ENCODE data around the gene TNXB. TPM values are rescaled to one million over a fixed set of nuclear protein-coding genes. Genes with fewer than 3 reads are reported as not detected.
"Not testable (repeated sequence)": the region's sequence is repeated elsewhere in the genome, so short reads cannot be mapped to it uniquely, and the experiment has no call there.

The TNXB gene
- total RNA-seq, 1 donor from 2014 or later, result 4.8 TPM

DNA sequence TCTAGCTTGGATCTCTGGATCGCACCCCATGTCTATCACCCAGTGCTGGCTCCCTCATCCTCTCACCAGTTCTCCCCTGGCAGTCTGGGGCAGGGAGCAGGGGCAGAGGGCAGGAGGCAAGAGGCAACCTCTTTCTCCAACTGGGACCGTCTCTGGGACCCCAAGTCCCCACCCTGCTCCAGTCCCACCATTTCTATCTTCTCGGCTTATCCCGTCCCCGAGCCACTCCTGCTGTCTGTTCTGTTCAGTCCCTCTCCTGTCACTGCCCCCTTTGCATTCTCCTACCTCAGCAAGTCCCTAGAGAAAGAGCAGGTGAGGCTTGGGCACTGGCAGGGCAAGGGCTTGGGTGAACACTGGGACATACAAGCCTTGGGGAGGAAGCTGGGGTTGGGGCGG is 625 bp upstream of the TNXB start:
- no peak for DNase-seq

DNA sequence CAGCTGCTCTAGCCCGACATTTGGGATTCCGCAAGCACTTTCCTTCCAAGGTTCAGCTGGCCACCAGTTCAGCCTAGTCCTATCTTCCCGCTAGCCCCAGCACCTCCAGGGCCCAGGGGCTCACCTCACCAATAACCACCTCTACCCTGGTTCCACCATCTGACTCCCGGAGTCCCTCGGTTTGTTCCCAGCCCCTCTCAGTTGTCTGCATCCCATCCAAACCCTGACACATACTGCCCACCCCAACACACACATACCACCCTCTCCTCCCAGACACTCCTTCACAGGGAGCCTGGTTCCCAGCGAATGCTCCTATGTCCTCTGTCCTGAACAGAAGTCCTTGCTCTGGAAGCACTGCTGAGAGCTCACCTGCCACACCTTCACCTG is 418 bp downstream of the TNXB start:
- no peak for DNase-seq

DNA sequence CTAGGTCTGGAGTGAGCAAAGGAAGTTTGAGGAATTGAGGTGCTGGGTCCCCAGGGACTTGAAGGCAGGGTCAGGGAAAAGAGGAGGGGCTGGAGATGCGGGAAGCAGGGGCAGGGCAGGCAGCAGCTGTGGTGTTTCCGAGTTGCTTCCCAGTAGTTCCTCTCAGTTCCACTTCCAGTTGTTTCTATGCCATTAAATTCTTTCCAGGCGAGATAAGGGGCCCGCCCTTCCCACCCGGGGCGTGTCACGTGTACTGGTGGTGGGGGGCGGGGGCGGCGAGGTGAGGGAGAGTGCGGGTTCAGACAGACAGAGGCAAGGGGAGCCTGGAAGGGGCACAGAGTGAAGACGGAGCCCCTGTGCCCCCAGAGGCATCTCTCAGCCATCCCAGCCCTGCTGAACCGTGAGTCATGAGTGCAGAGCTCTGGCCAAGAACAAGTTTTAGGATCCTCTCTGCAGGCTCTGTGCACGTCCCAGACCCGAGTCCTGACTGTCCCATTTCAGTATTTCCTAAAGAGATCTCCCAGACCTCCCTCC is 977 bp downstream of the TNXB start:
- no peak for DNase-seq

DNA sequence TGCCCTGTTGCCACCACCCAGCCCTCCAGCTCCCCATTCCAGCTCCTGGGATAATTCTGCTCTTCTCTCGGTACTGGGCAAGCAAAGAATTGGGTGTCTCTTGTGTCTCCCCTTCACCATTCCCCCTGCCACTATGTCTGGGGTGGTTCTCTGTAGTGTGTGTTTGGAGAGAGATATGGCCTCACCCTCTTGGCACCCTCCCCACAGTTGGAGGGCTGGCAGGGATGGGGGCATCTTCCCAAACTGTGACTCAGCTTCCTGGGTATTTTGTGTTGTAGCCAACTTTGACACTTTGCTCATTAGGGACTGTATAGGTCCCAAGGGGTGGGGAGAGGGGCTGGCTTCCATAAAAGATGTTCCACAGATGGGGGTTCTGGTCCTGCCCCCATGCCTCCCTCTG is 1.7 kb downstream of the TNXB start:
- no peak for DNase-seq

DNA sequence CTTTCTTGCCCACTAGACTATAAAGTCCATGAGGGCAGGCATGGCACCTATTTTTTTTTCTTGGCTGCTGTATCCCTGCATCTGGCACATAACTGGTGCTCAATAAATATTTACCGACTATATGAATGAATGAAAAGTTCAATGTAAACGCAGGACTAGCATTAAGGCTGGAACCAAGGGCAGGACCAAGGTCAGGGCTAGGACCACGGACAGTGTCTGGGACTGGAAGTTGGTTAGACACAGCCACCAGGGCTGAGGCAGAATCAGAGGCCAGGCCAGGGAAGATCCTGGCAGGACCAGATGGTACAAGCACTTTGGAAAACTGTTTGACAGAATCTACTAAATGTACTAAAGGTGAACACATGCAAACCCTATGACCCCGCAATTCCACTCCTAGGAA is 3.7 kb downstream of the TNXB start:
- DNase-seq, result peak; percentile 45

DNA sequence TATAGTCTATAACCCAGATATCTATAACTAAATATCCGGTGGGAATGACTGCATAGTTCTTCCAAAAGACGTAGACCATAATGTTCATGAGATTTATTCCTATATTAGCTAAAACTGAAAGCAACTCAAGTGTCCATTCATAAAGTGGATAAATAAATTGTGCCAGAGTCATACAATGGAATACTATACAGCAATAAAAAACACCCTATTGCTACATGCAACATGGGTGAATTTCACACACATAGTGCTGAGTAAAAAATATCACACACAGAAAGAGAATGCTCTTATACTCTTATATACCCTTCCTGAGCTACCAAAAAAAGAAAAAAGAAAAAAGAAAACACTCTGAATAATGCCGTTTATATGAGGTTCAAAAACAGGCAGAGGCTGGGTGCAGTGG is 6.9 kb downstream of the TNXB start:
- no peak for DNase-seq

DNA sequence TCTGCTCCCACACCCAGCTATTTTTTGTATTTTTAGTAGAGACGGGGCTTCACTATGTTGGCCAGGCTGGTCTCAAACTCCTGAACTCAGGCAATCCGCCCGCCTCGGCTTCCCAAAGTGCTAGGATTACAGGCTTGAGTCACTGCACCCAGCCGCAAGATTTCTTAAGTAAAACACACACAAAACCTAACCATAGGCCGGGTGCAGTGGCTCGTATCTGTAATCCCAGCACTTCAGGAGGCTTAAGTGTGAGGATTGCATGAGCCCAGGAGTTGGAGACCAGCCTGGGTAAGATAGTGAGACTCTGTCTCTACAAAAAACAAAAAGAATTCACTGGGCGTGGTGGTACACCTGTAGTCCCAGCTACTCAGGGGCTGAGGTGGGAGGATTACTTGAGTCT is 8.9 kb downstream of the TNXB start:
- DNase-seq, result not testable (repeated sequence)

DNA sequence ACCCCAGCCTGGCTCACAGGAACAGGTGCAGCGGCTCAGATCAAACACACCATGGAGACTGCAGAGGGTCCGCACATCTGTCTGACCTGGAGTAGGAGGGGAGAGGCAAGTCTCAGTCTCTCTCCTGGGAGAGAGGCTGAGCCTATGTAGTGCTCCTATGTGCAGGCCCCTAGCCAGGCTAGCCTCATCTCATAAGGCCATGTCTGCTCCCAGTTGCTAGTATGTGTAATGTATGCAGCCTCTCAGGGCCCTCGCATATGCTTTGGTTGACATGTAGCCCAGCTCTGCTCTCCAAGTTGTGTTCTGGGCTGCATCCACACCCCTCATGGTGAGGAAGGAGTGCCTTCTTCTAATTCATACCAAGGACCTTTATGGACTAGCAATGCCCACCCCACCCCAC is 11.8 kb downstream of the TNXB start:
- no peak for DNase-seq

DNA sequence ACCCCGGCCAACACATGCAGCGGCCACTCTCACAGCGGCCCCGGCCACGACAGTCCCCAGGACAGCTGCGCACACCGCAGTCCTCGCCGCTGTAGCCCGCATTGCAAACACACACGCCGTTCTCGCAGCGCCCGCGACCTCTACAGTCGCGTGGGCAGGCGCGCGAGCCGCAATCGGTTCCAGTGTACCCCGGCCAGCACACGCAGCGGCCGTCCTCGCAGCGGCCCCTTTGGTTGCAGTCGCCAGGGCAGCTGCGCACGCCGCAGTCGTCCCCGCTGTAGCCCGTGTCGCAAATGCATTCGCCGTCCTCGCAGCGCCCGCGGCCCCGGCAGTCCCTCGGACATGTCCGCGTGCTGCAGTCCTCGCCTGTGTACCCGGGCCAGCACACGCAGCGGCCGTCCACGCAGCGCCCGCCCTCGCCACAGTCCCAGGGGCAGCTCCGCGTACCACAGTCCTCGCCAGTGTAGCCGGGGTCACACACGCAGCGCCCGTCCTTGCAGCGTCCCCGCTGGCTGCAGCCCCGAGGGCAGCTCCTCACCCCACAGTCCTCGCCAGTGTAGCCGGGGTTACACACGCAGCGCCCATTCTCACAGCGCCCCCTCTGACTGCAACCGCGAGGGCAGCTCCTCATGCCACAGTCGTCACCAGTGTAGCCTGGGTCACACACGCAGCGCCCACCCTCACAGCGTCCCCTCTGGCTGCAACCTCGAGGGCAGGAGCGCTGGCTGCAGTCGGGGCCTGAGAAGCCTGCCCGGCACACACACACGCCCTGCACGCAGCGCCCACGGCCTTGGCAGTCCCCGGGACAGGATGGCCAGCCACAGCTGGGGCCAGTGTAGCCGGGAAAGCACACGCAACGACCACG is 12.5 kb downstream of the TNXB start:
- DNase-seq, result no peak

DNA sequence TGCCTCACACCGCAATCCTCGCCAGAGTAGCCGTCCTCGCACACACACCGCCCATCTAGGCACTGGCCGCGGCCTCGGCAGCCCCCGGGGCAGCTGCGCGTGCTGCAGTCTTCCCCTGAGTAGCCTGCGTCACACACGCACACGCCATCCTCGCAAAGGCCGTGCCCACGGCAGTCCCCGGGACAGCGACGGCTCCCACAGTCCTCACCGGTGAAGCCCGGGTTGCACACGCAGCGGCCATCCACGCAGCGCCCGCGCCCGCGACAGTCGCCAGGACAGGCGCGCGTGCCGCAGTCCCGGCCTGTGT is 13.1 kb downstream of the TNXB start:
- no peak for DNase-seq

DNA sequence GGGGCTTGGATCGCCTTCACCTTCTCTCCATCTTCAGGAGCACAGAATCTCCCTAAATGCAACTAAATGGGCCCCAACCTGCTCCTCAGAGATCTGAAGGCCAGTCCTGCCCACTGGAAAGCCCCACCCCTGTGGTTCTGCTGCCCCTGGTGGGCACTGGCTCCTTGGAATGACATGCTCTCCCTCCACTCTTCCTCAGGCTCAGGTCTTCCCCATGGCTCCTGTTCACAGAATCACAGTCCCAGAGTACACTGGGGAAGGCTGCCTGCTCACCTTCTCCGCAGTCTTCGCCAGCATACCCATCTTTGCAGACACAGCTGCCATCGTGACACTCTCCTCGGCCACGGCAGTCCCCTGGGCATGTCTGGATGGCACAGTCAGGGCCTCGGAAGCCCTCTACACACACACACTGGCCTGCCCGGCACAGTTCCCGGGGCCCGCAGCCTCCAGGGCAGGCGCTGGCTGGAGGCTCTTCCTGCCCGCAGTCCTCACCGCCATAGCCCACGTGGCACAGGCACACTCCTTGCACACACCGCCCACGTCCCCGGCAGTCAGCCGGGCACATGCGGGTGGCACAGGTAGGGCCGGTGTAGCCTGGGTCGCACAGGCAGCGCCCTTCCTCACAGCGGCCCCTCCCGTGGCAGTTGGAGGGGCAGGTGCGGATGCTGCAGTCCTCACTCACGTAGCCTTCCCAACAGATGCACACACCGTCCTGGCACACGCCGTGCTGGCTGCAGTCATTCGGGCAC is 13.6 kb downstream of the TNXB start:
- no peak for DNase-seq

DNA sequence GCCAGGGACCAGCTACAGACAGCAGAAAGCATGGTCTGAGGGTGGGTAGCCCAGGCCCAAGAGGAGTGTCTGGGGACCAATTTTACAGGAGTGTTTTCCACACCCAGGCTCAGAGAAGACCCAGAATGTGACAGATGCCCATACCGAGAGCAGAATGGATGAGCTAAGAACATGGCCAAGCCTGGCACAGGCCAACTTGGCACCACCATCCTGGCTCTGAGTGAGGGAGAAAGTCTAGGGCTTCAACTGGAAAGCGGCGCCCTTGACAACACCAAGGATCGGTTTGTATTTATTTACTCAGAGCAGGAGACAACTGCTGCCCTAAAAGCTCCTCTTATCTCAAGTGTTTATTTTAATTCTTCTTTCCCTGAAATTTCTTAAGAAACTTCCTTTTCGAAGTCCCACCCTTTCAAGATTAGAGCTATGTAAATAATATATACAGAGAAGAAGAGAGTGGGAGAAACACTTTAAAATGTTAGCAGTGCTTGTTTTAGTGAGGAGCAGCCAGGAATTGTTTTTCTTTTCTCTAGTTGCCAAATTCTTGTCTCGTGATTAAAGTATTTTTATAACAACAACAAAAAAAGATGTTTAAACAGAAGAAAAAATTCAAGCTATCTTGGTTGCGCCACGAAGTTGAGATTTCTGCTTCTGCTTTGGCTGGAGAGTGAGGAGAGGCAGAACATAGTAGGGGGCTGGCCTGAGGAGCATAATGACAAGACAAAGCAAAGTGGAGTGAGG is 16.2 kb downstream of the TNXB start:
- DNase-seq, result no peak

DNA sequence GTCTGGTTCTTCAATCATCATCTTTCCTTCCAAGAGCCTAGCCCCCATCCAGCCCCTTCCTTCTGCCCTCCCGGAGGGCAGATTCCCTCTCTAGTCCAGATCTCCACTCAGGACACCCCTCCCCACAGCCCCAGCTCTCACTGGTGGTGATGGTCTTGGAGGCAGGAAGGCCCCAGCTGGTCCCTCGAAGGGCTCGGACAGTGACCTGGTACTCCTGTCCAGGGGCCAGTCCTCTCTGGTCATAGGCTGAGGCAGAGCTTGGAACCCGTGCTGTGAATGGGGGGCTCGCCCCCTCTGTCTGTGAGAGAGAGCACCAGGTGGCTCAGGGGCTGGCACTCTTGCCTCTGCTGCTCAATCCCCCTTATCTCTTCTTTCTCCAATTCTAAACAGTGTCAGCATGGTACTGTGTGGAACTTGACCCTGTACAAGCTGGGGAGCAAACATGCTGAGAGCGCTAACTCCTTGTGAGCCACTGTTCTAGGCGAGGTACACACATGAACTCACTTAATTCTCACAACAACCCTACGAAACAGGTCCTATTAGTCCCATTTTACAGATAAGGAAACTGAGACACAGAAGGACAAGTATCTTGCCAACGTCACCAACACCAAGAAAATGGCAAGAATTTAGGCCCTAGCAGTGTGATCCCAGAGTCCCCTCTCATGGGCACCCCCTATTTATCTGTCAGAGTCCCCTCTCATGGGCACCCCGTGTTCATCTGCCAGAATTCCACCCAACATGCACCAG is 19.9 kb downstream of the TNXB start:
- DNase-seq, result no peak

DNA sequence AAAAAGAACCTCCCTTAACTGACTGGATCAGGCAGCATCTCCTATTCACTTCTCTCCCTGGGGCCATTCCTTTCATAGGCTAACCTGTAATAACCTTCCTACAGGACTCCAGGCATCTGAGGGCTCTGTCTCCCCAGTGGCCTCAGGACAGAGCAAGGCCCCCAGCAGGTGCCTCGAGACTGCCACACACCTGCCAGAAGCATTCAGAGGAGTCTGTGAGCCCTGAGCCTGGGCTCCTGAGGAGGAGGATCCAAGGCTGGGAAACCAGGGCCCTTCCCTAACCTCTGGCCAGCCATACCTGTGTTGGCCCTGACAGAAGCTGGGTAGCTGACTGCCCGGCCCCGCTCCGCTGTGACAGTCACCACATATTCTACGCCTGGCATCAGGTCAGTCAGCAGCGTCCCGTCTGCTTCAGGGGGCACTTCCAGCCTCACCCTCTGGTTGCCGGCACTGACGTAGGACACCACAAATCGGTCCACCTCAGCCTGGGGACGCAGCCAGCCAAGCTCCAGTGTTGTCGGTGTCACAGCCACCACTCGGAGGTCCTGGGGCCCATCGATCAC is 20.6 kb downstream of the TNXB start:
- DNase-seq, result no peak

DNA sequence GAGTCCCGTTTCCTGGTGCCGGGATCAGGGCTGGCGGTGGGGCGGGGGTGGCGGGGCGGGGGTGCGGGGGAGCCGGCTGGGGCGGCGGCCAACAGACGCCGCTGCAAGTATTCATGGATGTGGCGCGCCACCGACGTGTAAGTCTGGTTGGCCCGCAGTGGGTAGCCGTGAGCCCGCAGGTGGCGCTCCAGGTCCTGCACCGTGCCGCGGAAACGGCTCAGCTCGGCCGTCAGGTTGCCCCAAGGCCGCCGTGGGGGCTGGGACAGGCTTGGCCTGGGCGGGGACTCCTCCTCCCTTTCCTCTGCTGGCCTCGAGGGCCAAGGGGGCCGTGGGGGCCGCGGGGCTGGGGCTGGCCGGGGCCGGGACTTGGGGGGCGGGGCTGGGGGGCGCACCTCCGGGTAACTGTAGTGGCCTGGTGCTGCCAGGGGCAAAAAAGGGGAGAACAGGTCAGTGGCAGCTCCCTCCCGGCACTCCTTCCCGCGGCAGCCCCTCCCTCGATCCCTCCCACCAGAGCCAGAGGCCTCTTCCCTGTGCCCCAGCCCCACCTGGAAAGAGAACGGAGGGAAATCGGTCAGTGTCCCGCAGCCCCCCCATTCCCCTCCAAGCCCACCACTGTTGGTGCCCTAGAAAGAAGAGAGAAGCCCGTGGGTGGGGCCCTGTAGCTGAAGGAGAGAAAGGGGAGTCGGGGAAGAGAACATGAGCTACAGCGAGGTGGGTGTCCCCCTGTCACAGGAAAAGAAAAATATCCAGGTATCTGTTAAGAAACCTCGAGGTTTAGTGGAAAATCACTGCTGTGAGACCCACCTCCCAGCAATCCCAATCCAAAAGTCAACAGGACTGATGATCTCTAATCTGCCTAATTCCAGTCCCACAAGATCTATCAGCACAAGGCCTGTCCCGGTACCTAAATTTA is 21.3 kb downstream of the TNXB start:
- peak; percentile 88 for DNase-seq

DNA sequence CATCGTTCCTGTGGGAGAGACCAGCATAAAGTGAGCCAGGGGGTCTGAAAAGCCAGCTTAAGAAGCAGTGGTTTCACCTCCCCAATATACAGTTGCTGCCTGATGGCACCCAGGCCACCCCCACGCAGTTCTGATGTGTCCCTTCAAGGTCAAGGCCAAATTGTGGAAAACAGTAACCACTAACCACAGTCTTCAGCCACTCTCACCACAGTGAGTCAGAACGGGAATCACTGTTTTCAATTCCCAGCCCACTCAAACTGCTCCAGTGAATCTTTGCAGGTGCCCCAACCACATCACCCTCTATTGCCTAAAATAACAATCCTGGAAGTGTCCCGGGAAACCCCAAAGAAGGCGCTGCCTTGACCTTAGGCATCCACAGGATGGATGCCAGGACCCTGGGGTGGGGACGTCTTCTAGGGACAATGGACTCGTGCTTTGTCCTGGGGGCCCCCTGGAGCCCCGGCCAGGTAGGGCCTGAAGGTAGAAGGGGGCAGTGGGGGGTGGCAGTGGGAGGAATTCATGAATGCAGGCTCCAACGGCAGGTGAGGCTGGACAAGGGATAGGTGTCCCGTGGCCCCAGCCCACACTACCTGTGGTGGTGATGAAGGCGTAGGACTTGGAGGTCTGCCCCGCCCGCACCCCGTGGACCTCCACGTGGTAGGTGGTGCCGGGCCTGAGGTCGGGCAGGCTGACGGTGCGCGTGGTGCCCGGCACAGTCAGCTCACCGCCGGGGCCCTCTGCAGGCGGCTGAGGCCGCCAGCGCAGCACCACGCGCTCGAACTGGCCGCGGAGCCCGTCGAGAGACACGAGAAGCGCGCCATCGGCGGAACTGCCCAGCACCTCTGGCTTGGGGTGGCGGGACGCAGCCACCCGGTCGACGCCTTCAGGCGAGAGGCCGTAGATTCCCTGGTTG is 22.2 kb downstream of the TNXB start:
- DNase-seq, result peak; percentile 21

DNA sequence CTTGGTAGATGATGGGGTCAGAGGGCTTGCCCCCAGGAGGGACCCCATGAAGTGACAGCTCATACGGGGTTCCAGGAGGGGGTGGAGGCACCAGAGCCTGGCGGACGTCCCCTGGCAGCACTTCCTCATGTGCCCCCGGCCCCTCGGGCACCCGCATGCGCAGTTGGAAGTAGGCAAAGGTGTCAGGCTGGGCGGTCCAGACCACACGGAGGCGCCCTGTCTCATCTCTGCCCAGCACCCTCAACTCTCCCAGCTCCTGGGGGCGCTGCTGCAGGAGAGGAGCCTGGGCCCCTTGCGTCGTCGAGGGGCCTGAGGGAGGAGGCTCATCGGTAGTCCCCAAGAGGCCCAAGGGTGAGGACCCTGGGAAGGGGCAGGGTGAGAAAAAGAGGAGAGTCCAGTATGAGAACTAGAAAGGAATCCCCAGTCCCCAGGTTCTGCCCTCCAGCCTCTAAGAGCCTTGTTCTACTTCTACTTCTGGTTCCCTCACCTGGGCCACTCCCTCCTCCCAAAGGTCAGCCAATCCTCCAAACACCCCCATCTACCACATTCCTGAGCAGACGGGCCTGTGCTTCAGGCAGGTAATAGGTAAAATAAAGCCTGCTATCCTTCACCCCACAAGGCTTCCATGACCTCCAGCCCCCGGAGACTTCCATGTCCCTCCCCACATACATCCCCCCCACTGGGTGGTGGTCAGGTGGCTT is 23.2 kb downstream of the TNXB start:
- DNase-seq, result no peak

DNA sequence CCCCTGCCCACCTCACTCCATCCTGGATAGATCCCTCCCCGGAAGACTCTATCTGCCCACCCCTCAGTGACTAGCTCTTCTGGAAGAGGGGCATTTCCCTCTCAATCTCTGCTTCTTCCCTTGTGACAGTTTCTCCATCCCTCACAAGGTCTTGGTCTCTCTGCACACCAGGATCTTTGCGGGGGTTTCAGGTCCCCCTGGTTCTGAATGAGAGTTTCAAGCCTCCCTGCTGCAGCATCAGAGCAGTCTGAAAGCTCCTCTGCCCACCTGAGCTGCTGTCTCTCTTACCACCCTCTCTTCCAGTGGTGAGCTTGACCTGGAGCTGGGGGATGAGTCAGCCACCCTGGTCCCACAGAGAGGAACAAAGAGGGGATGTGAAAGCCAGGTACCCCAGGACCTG is 24.4 kb downstream of the TNXB start:
- no peak for DNase-seq
